ENCODE results near the gene AGBL2.

AGBL2 gene

DNA sequence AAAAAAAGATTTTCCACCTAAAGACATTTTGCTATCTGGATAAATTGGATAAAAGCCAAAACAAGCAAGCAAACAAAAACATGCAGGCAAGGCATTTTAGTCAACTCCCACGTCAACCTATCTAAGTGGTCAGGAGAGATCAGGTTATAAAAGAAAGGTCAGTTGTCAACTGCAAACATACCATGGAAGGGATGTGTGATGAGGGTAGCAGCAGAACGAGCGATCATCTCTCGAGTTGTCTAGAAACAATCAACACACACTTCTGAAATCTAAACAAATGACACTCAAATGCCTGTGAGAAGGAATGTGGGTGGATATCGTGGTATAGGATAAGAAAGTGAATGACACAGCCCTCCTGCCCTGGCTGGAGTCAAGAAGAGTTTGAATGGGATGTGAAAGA lies 83.7 kb downstream of the AGBL2 start:
- no peak for DNase-seq (ENCODE audit: low read depth in 1 of 2, low spot score in 1 of 2)

- DNase-seq (ENCODE audit: low read depth in 1 of 2, low spot score in 1 of 2) = no peak
These were observed 87.1 kb downstream of the AGBL2 start for GRCh38 chr11:47628026-47628425.

DNA sequence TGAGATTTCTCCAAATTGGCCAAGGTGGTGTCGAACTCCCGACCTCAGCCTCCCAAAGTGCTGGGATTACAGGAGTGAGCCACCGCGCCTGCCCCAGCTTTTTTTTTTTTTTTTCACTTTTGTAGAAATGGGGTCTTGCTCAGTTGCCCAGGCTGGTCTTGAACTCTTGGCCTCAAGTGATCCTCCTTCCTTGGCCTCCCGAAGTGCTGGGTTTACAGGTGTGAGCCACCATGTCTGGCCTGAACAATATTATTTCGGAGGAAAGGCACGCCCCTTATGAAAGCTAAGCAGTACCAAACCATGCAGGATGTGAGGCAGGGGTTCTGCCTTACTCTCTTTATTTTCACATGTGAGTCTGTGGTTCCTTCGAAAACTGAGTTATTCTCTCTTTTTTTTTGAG lies 88.9 kb downstream of the AGBL2 start:
- DNase-seq (ENCODE audit: low read depth in 1 of 2, low spot score in 1 of 2) = no peak

DNA sequence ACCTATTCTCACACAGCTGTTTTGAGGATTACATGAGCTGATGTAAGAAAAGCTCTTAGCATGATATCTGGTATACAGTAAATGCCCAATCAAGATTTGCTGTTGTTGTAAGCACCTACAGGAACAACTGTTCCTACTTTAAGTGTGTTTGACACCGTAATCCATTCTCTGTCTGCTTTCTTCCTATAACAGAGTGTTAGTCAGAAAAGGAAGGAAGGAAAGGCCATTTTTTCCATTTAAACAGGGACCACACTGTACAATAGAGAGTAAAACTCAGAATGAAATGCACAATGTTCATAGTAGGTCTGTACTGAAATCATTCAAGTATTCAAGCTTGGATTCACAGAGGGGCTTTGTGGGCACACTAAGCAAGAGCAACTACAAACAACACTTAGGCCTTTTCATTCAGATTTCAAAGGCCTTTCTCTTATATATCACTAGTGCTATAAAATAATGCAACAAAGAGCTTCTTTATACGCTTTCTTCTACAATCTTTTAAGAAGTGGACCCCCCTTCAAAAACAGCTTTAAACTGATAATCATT lies 94.3 kb downstream of the AGBL2 start:
- DNase-seq (ENCODE audit: low read depth in 1 of 2, low spot score in 1 of 2) = no peak

GRCh38 chr11:47617417-47617809 lies 97.8 kb downstream of the AGBL2 start:
- DNase-seq (ENCODE audit: low read depth in 1 of 2, low spot score in 1 of 2) = no peak

- no peak for DNase-seq (ENCODE audit: low read depth in 1 of 2, low spot score in 1 of 2)
These were observed 98.3 kb downstream of the AGBL2 start for GRCh38 chr11:47616726-47617416.

GRCh38 chr11:47615249-47615648 lies 99.9 kb downstream of the AGBL2 start:
- no peak for DNase-seq (ENCODE audit: low read depth in 1 of 2, low spot score in 1 of 2)

DNA sequence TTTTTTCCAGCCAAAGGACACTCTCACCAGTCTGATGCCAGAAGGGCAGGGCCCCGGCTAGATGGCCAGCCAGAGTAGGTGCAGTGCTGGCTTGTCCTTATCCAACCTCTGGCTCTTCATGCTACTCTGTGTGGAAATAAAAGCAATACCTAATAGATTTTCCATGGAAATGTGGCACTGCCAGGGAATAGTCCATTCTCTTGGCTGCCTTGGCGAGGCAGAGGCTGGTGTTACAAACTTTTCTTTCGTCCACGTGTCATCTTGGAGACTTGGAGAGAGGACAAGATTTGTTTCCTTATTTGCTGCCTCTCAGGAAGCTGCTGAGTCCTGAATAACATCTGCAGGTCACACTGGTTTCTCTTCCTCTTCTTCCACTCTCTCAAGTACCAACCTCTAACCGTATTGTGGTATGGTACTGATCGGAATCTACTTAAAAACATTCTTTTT lies 103.8 kb downstream of the AGBL2 start:
- no peak for DNase-seq (ENCODE audit: low read depth in 1 of 2, low spot score in 1 of 2)

DNA sequence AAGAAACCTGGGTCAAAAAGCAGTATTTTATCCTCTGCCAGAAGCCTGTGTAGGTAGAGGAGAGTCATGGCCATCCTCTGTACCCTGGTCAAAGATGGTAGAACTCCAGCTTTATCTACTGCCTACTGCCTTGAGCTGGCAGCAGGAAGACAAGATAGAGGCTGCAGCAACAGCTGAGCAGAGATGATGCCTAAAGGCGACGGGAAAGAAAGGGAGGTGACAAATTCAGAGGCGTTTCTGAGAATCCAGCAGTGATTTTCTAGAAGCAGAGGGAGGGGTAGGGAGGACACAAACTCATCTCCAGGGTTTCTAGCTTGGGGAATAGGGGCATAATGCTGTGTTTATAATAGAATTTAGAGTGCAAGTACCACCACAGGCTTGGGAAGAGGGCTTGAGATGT lies 105.5 kb downstream of the AGBL2 start:
- DNase-seq (ENCODE audit: low read depth in 1 of 2, low spot score in 1 of 2) = no peak

Measured in activated T-helper 1 cell treated with anti-CD3 and anti-CD28 coated beads, Interleukin-2, amount 50 U/mL, for 16 hours (primary cell).